Breast epithelium (tissue), 3 donors: Measurements from ENCODE around the gene IER5.

Experiments
- POLR2AphosphoS5 ChIP-seq, 3 donors: sonication (generic); formaldehyde crosslinking; IDR thresholded peaks; one replicate each; pipeline ENCODE4 v1.6.1; 2017; ENCODE audit warnings: antibody characterized with exemption in 3 of 3
- TF ChIP-seq, protein P1 (sequence below), 3 donors: fragments of 450-650 bp; IDR thresholded peaks; one replicate each; pipeline ENCODE4 v1.5.1; 2016 to 2017; ENCODE audit warnings: antibody characterized with exemption in 3 of 3, mild to moderate bottlenecking in 3 of 3, moderate library complexity in 3 of 3

DNA sequence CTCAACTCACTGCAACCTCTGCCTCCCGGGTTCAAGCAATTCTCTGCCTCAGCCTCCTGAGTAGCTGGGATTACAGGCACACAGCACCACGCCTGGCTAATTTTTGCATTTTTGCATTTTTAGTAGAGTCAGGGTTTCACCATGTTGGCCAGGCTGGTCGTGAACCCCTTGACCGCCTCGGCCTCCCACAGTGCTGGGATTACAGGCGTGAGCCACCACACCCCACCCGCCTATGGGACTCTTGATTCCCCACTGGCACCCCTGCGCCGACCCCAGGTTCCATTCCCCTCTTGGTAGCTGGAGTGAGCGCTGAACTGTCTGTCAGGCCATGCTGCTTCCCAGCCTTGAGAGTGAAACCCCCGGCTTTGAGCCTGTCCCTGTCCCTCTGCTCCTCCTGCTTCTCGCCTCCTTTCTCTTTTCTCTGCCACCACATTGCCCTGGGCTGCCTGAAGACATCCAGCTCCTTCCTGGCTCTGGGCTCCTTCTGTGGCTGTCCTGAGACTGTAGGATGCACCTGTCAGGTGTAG lies 48.8 kb downstream of the IER5 start:
- TF ChIP-seq, protein P1, sequence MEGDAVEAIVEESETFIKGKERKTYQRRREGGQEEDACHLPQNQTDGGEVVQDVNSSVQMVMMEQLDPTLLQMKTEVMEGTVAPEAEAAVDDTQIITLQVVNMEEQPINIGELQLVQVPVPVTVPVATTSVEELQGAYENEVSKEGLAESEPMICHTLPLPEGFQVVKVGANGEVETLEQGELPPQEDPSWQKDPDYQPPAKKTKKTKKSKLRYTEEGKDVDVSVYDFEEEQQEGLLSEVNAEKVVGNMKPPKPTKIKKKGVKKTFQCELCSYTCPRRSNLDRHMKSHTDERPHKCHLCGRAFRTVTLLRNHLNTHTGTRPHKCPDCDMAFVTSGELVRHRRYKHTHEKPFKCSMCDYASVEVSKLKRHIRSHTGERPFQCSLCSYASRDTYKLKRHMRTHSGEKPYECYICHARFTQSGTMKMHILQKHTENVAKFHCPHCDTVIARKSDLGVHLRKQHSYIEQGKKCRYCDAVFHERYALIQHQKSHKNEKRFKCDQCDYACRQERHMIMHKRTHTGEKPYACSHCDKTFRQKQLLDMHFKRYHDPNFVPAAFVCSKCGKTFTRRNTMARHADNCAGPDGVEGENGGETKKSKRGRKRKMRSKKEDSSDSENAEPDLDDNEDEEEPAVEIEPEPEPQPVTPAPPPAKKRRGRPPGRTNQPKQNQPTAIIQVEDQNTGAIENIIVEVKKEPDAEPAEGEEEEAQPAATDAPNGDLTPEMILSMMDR (IDR thresholded peaks at IDR 0.05) = no peak
- no peak for TF ChIP-seq POLR2AphosphoS5 (IDR thresholded peaks at IDR 0.05)
